ENCODE data around the gene LRRC4. TPM values are rescaled to one million over a fixed set of nuclear protein-coding genes. Genes with fewer than 3 reads are reported as not detected.

LRRC4 gene
- total and polyA plus RNA-seq, 2 donors (not counting 3 experiments of a cell fraction or from before 2014, with no cell fraction given), result 3.8 to 4.2 TPM

DNA sequence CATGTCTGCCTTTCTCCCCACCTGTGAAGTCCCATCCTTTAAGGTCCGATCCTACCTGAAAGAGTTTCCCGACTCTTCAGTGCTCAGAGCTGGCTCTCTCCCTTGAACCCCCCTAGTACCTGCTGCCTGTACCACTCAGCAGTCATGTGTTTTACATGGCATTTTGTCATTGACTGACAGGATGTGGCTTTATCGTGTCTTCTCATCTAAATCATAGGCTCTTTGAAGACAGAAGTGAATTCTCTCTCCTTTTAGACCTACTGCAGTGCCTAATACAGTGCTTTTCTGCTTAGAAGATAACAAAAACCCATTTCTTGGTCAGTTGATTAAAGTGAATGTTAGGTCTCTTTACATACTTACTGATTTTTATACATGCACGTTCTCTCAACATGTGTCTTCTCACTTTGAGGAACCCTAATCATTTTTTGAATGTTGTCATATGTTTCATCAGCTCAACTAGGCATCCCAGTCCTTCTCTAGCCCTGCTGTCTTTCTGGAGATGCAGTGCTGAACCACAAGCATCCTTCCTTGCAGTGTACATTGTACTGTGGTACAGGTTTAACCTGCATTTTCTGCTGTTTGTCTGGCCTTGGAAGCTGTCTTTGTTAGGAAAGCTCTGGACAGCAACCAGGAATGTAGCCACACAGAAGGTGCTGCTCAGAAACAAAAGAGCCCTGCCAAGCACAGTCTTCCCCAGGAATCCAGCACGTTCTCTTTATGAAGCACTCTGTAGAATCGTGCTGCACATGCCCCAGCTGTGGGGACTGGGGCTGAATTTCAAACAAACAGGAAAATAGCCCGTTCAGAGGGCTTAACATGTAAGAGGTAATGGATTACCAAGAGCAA, 28.1 kb upstream of the LRRC4 start:
- Histone ChIP-seq H3K4me3 (replicated peaks in 1 of 3; ENCODE audit: insufficient read depth in 1 of 3, low read depth in 1 of 3, low read length in 3 of 3) (no peak overlapping the region), H3K4me1 (ENCODE audit: control insufficient read depth, extremely low read depth, insufficient read depth, low read length) (no peaks in the 10 kb centered on the region), H3K9me3 (replicated peaks; ENCODE audit: control insufficient read depth, insufficient read depth, low read length) (no peaks in the 10 kb centered on the region), H3K4me2 (ENCODE audit: insufficient read depth, low read length) (no peak overlapping the region), H3K79me2 (ENCODE audit: control insufficient read depth, insufficient read depth, low read length) (no peaks in the 10 kb centered on the region), H3K36me3 (ENCODE audit: control insufficient read depth in 2 of 2, extremely low read depth in 1 of 2, insufficient read depth in 2 of 2, low read length in 2 of 2) (peaks cover 0 to 3% of the 10 kb centered on the region in 2 experiments), H2AFZ (ENCODE audit: low read depth, low read length) (no peak overlapping the region), H3K9me1 (replicated peaks; ENCODE audit: control insufficient read depth, extremely low read depth, insufficient read depth, low read length) (no peaks in the 10 kb centered on the region), H4K20me1 (replicated peaks; ENCODE audit: control insufficient read depth, extremely low read depth, insufficient read depth, low read length) (no peaks in the 10 kb centered on the region), H3K27ac (ENCODE audit: insufficient read depth, low read depth, low read length) (no peak overlapping the region), H3K9ac (replicated peaks; ENCODE audit: extremely low read depth, insufficient read depth, low read length) (no peak overlapping the region), H3K27me3 (ENCODE audit: control insufficient read depth in 2 of 2, insufficient read depth in 2 of 2, low read length in 2 of 2) (no peaks in the 10 kb centered on the region)
- dilution Hi-C loops (cut with MboI; ENCODE audit: extremely low pct_ligation_motif_present, low sequenced_read_pairs), result no loop called here
- intact Hi-C loops (cut with micrococcal nuclease), result no loop called here
- CTCF ChIA-PET, result no interaction called here
- POLR2A ChIA-PET, result no interaction called here
- DNase-seq (ENCODE audit: low read depth, low spot score), result no peak
- TF ChIP-seq MYC (IDR thresholded peaks at IDR 0.05; ENCODE audit: low read depth, low read length), result no peak
- no peak for TF ChIP-seq POLR2A (IDR thresholded peaks at IDR 0.05; ENCODE audit: low read depth, low read length)
- no peak for TF ChIP-seq FOS (IDR thresholded peaks at IDR 0.05; ENCODE audit: borderline replicate concordance, insufficient read depth, low read length)
- no peak for TF ChIP-seq EZH2 (IDR thresholded peaks at IDR 0.05; ENCODE audit: borderline replicate concordance, low read depth, low read length, severe bottlenecking)
- no peak for TF ChIP-seq JUN (IDR thresholded peaks at IDR 0.05; ENCODE audit: borderline replicate concordance, insufficient read depth, insufficient read length, low read depth)
- no peak for TF ChIP-seq POLR2AphosphoS5 (IDR thresholded peaks at IDR 0.05; ENCODE audit: insufficient read depth, low read depth, low read length)
- TF ChIP-seq, protein P1, sequence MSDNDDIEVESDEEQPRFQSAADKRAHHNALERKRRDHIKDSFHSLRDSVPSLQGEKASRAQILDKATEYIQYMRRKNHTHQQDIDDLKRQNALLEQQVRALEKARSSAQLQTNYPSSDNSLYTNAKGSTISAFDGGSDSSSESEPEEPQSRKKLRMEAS (IDR thresholded peaks at IDR 0.05; ENCODE audit: insufficient read depth, insufficient read length), result no peak
- TF ChIP-seq, protein P2, sequence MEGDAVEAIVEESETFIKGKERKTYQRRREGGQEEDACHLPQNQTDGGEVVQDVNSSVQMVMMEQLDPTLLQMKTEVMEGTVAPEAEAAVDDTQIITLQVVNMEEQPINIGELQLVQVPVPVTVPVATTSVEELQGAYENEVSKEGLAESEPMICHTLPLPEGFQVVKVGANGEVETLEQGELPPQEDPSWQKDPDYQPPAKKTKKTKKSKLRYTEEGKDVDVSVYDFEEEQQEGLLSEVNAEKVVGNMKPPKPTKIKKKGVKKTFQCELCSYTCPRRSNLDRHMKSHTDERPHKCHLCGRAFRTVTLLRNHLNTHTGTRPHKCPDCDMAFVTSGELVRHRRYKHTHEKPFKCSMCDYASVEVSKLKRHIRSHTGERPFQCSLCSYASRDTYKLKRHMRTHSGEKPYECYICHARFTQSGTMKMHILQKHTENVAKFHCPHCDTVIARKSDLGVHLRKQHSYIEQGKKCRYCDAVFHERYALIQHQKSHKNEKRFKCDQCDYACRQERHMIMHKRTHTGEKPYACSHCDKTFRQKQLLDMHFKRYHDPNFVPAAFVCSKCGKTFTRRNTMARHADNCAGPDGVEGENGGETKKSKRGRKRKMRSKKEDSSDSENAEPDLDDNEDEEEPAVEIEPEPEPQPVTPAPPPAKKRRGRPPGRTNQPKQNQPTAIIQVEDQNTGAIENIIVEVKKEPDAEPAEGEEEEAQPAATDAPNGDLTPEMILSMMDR (IDR thresholded peaks at IDR 0.05; ENCODE audit: extremely low read depth in 1 of 2, insufficient read depth in 1 of 2, low read depth in 1 of 2, low read length in 2 of 2), result no peak
- no peak for TF ChIP-seq GATA2 (IDR thresholded peaks at IDR 0.05; ENCODE audit: insufficient read depth, insufficient read length, low read depth, low read length)
- FAIRE-seq, result no peak
- BruUV-seq (replicated peaks), result no TSS peak
